Right atrium auricular region (tissue), 2 donors: Measurements from ENCODE around the gene NT5C. TPM values are rescaled to one million over a fixed set of nuclear protein-coding genes. Genes with fewer than 3 reads are reported as not detected.
"Not testable (repeated sequence)": the region's sequence is repeated elsewhere in the genome, so short reads cannot be mapped to it uniquely, and the experiment has no call there.

Experiments used
- DNase-seq: peaks from one replicate; pipeline ENCODE4 v3.0.0-alpha.2; 2019; ENCODE audit warnings: low spot score
- H3K27ac ChIP-seq, 2 donors: fragments of 200-600 bp; sonication (generic); 1 replicate in 1 of 2; 2 replicates in 1 of 2; pipeline ENCODE4 v1.5.1; 2016 to 2019
- H3K27me3 ChIP-seq, 2 donors: fragments of 200-600 bp; sonication (generic); one replicate each; pipeline versions ENCODE4 v1.5.1 to v1.6.0; 2017 to 2019
- H3K36me3 ChIP-seq: fragments of 200-600 bp; sonication (generic); one replicate; pipeline ENCODE4 v1.5.1; 2016
- H3K4me1 ChIP-seq, 2 donors: fragments of 200-600 bp; sonication (generic); one replicate each; pipeline versions ENCODE4 v1.5.1 to v1.6.0; 2017 to 2019
- H3K4me3 ChIP-seq, 2 donors: fragments of 200-600 bp; sonication (generic); 1 replicate in 1 of 2; 2 replicates in 1 of 2; pipeline ENCODE4 v1.5.1; 2017 to 2019; ENCODE audit warnings: mild to moderate bottlenecking in 1 of 2, moderate library complexity in 1 of 2
- H3K9me3 ChIP-seq, 2 donors: fragments of 200-600 bp; sonication (generic); one replicate each; pipeline ENCODE4 v1.5.1; 2019
- total RNA-seq, 2 donors: library from RNA; depleted of rRNA; stranded (reverse); fragments of >200 nt; gene quantifications; one replicate each; pipeline ENCODE4 v1.1.0, GENCODE V29; 2016
- TF ChIP-seq, protein P1 (sequence below), 2 donors: fragments of 200-600 bp; sonication (generic); IDR thresholded peaks; one replicate each; pipeline ENCODE4 v1.5.1; 2019; ENCODE audit warnings: antibody characterized with exemption in 2 of 2

The NT5C gene
- total RNA-seq, 2 donors from 2014 or later = 41.4 to 77.5 TPM

DNA sequence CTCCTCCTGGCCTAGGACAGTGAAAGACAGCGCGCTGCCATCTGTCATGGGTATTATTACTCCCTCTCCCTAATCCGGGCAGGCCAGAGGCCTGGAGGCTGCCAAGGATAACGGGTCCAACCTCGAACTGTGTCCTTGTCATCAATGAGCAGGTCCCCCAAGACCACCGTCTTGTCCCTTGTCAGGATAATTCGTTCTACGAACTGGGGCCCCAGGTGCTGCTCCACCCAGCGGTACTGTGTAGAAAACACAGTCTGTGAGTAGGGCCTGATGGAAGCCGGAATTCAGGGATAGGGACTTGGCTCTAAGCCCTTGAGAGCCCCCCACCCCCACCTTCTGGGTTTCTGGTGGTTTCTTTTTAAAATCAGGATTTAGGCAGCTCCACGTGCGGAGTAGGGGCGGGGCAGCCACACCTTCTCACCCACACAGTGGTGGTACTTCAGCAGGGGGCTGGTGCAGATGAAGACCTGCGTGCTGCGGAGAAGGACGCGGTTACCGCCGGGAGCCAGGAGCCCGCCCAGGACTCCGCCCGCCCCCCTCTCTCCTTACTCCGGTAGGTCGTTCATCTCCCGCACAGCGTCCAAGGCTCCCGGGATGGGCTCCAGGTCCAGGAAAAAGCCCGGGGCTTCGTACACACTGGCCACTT lies 787 bp downstream of the NT5C start:
- Histone ChIP-seq H3K36me3 (peaks cover 8% of the 10 kb centered on the region), H3K4me3 (peak overlapping the region; percentile 68 to 82), H3K27me3 (no peaks in the 10 kb centered on the region), H3K4me1 (peaks cover 0 to 14% of the 10 kb centered on the region in 2 donors), H3K27ac (peak overlapping the region; percentile 85 to 93), H3K9me3 (no peaks in the 10 kb centered on the region)
- TF ChIP-seq, protein P1, sequence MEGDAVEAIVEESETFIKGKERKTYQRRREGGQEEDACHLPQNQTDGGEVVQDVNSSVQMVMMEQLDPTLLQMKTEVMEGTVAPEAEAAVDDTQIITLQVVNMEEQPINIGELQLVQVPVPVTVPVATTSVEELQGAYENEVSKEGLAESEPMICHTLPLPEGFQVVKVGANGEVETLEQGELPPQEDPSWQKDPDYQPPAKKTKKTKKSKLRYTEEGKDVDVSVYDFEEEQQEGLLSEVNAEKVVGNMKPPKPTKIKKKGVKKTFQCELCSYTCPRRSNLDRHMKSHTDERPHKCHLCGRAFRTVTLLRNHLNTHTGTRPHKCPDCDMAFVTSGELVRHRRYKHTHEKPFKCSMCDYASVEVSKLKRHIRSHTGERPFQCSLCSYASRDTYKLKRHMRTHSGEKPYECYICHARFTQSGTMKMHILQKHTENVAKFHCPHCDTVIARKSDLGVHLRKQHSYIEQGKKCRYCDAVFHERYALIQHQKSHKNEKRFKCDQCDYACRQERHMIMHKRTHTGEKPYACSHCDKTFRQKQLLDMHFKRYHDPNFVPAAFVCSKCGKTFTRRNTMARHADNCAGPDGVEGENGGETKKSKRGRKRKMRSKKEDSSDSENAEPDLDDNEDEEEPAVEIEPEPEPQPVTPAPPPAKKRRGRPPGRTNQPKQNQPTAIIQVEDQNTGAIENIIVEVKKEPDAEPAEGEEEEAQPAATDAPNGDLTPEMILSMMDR (IDR thresholded peaks at IDR 0.05) = peak in 1 of 2 donors; percentile 23
- no peak for DNase-seq

DNA sequence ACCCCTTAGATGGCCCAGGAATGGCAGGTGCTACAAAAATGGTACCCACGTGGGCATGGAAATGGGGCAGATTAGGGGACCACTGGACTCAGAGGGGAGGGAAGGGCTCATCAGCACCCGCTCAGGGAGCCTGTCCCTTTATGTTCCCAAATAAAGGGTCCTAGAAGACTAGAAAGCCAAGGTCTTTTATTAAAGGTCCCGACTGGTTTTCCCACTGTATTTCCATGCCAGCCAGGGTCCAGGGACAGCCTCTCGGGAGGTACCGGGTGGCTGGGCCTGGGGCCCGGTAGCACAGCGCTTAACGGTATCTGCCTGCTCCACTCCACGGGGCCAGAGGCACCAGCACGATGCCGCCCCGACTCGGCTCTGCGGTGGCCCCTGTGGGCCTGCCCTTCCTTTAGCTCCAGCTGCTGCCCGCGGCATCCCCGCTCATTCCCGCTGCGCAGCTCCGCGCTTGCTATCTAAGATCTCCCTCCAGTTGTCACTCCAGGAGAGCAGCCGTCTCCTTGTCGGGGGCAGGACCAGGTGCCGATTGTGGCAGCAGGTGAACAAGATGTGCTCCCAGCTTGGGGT lies 1.4 kb downstream of the NT5C start:
- Histone ChIP-seq H3K27me3 (no peaks in the 10 kb centered on the region), H3K27ac (peak overlapping the region; percentile 85 to 93), H3K9me3 (no peaks in the 10 kb centered on the region), H3K4me3 (peak overlapping the region; percentile 68 to 82), H3K4me1 (peaks cover 0 to 16% of the 10 kb centered on the region in 2 donors), H3K36me3 (peaks cover 8% of the 10 kb centered on the region)
- TF ChIP-seq, protein P1 (IDR thresholded peaks at IDR 0.05) = no peak
- DNase-seq = no peak

DNA sequence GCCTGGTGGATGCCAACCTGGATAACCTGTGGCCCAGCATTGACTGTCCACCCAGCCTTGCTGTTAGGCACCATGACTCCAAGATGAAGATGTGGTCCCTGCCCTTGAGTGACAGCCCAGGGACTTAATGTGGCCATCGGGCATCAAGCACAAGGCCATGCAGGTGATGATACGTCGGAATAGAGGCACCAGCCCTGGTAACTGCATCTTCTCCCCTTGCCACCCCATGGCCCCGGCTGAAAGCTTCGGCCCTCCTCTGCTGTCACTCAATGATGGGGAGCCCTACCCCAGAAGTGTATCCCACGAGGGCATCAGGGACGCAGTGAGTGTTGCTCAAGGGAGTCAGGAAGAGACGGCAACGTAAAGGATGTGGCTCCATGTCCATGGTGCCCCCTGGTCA lies 2.0 kb downstream of the NT5C start:
- Histone ChIP-seq H3K4me1 (peaks cover 0 to 22% of the 10 kb centered on the region in 2 donors), H3K9me3 (no peaks in the 10 kb centered on the region), H3K4me3 (no peak overlapping the region), H3K27ac (no peak overlapping the region), H3K36me3 (peaks cover 8% of the 10 kb centered on the region), H3K27me3 (no peaks in the 10 kb centered on the region)
- TF ChIP-seq, protein P1 (IDR thresholded peaks at IDR 0.05) = no peak
- DNase-seq = no peak

DNA sequence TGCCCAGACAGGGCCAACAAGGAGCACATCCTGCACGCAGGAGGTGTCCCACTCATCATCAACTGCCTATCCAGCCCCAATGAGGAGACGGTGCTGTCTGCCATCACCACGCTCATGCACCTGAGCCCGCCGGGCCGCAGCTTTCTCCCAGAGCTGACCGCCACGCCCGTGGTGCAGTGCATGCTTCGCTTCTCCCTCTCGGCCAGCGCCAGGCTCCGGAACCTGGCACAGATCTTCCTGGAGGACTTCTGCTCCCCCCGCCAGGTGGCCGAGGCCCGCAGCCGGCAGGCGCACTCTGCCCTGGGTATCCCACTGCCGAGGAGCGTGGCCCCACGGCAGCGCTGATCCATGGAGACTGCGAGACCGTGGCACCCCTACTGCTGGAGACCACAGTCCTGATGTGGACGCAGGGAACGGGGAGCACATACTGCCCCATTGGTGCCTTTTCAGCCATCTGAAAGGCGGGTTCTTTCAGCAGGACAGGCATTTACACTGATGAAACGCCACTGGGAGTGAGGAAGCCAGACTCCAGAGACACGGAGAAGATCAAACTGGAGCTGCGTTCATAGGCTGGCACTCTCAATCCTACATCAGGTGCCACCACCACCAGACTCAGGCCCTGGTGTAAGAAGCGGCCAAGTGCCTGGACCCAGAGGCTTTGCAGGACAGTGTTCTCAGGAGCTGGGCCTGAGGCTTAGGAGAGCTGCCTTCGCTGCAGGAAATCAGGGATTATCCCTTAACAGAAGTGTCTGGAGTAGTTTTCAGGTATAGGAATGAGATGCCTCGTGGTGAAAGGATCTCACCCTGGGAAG lies 2.6 kb downstream of the NT5C start:
- Histone ChIP-seq H3K27ac (no peak overlapping the region), H3K9me3 (no peaks in the 10 kb centered on the region), H3K4me3 (no peak overlapping the region), H3K36me3 (peaks cover 8% of the 10 kb centered on the region), H3K4me1 (peaks cover 0 to 29% of the 10 kb centered on the region in 2 donors), H3K27me3 (no peaks in the 10 kb centered on the region)
- no peak for DNase-seq
- TF ChIP-seq, protein P1 (IDR thresholded peaks at IDR 0.05) = no peak

DNA sequence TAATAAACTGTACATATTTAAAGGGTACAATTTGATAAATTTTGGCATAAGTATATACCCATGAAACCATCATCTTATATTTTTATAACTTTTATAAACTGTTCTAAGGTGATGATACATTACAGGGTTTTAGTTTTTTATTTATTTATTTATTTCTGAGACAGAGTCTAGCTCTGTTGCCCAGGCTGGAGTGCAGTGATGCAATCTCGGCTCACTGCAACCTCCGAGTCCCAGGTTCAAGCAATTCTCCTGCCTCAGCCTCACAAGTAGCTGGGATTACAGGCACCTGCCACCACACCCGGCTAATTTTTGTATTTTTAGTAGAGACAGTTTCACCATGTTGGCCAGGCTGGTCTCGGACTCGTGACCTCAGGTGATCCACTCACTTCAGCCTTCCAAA lies 3.6 kb downstream of the NT5C start:
- not testable (repeated sequence) for H3K27ac ChIP-seq, H3K36me3 ChIP-seq, H3K4me3 ChIP-seq, H3K27me3 ChIP-seq, DNase-seq, H3K9me3 ChIP-seq
- peaks cover 0 to 30% of the 10 kb centered on the region in 2 donors for H3K4me1 ChIP-seq

DNA sequence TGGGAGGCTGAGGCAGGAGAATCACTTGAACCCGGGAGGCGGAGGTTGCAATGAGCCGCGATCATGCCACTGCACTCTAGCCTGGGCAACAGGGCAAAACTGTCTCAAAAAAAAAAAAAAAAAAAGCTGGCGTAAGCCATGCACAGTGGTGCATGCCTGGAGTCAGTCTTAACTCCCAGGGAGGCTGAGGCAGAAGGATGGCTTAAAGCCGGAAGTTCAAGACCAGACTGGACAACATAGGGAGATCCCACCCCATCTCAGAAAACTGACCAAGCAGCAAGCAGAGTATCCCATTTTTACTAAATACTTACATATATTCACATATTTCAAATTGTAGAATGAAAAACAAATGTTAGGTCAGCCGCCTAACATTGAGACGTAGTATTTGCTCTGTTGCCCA lies 4.6 kb downstream of the NT5C start:
- Histone ChIP-seq H3K27me3 (no peaks in the 10 kb centered on the region), H3K27ac (no peak overlapping the region), H3K4me1 (peaks cover 0 to 30% of the 10 kb centered on the region in 2 donors), H3K4me3 (no peak overlapping the region), H3K36me3 (peaks cover 8% of the 10 kb centered on the region), H3K9me3 (no peaks in the 10 kb centered on the region)
- TF ChIP-seq, protein P1 (IDR thresholded peaks at IDR 0.05) = no peak
- no peak for DNase-seq
